ENCODE data around the gene FIGLA. TPM values are rescaled to one million over a fixed set of nuclear protein-coding genes. Genes with fewer than 3 reads are reported as not detected.

Gene FIGLA
- total and polyA plus RNA-seq, 2 of the 8 experiments (the other 6 are each of a cell fraction or from before 2014, with no cell fraction given): not detected

GRCh38 chr2:70779911-70780545 is 10.4 kb downstream of the FIGLA start (continued):
- TF ChIP-seq HDAC2 (IDR thresholded peaks at IDR 0.05; ENCODE audit: borderline replicate concordance in 1 of 2, low read depth in 2 of 2, low read length in 2 of 2) (no peak), USF2 (IDR thresholded peaks at IDR 0.05; ENCODE audit: low read length) (no peak), RNF2 (IDR thresholded peaks at IDR 0.05; ENCODE audit: borderline replicate concordance, low read depth, low read length, missing control alignments, poor library complexity, severe bottlenecking) (no peak), NRF1 (IDR thresholded peaks at IDR 0.05; ENCODE audit: low read depth, low read length) (no peak), SP4 (IDR thresholded peaks at IDR 0.05; ENCODE audit: low read length) (no peak), CTBP2 (IDR thresholded peaks at IDR 0.05; ENCODE audit: borderline replicate concordance, insufficient read depth, insufficient read length, low read length) (no peak), YY1 (IDR thresholded peaks at IDR 0.05; ENCODE audit: low read depth, low read length) (no peak)
